KMS-11 (cell line): ENCODE data around the gene CCDC102A.

ENCODE experiments used
- H2AFZ ChIP-seq: fragments of 200-600 bp; sonication (generic); 2 replicates; pipeline ENCODE4 v1.6.1; 2016; ENCODE audit warnings: antibody characterized with exemption, mixed run types, low read depth
- H3K27ac ChIP-seq: fragments of 200-600 bp; sonication (generic); 2 replicates; pipeline ENCODE4 v1.6.1; 2016; ENCODE audit warnings: mild to moderate bottlenecking, mixed run types
- H3K27me3 ChIP-seq: fragments of 200-600 bp; sonication (generic); 2 replicates; pipeline ENCODE4 v1.6.1; 2017; ENCODE audit warnings: mild to moderate bottlenecking, low read depth, mixed run types, moderate library complexity; ENCODE audit not compliant: insufficient read depth
- H3K36me3 ChIP-seq: fragments of 200-600 bp; sonication (generic); 2 replicates; pipeline ENCODE4 v1.6.1; 2017; ENCODE audit warnings: mild to moderate bottlenecking, mixed run types; ENCODE audit not compliant: insufficient read depth
- H3K4me1 ChIP-seq: fragments of 200-600 bp; sonication (generic); 2 replicates; pipeline ENCODE4 v1.6.1; 2016; ENCODE audit warnings: mild to moderate bottlenecking, low read depth, mixed run types; ENCODE audit not compliant: poor library complexity, severe bottlenecking
- H3K4me2 ChIP-seq: fragments of 200-600 bp; sonication (generic); 2 replicates; pipeline ENCODE4 v1.7.0; 2016; ENCODE audit warnings: mild to moderate bottlenecking, mixed run types
- H3K4me3 ChIP-seq: fragments of 200-600 bp; sonication (generic); IDR thresholded peaks from 2 replicates; pipeline ENCODE4 v1.6.1; 2017; ENCODE audit warnings: low read depth, low read length, mixed read lengths; ENCODE audit not compliant: insufficient read depth
- H3K79me2 ChIP-seq: fragments of 200-600 bp; sonication (generic); 2 replicates; pipeline ENCODE4 v1.6.1; 2016; ENCODE audit warnings: low read depth, mixed run types; ENCODE audit not compliant: insufficient read depth
- H3K9ac ChIP-seq: fragments of 200-600 bp; sonication (generic); 2 replicates; pipeline ENCODE4 v1.6.1; 2016; ENCODE audit warnings: mild to moderate bottlenecking, mixed run types
- H4K20me1 ChIP-seq: fragments of 200-600 bp; sonication (generic); 2 replicates; pipeline ENCODE4 v1.6.1; 2016; ENCODE audit warnings: mild to moderate bottlenecking, mixed run types; ENCODE audit not compliant: insufficient read depth
- TF ChIP-seq, protein P1 (sequence below): fragments of 200-600 bp; sonication (generic); conservative IDR thresholded peaks from 2 replicates; pipeline ENCODE4 v1.6.1; 2017; ENCODE audit warnings: low read depth, mild to moderate bottlenecking, antibody characterized with exemption, low read length, moderate library complexity, mixed read lengths

CCDC102A gene

DNA sequence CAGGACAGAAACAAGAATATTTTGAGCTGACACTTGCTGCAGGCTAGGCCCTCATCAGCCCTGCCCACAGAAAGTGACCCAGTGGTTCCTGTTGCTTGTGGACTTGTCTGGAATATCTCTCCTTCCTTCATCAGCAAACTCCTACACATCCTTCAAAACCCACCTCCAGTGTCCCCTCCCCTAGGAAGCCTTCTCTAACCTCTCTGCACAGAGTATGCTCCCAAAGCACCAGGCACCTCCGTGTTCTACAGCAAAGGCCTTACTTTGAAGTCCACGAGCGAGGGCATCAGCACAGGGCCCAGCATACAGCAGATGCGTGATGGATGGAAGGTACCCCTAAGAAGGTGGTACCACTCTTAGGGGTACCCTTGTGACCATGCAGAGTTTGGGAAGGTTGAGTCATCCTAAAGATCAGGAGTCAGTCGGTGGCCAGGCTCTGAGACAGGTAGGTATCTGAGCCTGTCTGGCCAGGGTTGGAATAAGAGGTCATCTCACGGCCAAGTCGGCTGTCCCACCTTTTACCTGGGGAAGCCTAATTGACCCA, 2.0 kb downstream of the CCDC102A start:
- Histone ChIP-seq H3K4me1 (peaks cover 46% of the 10 kb centered on the region), H3K4me2 (peak overlapping the region; percentile 71; the same call in 1 of the 2 replicates), H2AFZ (no peak overlapping the region), H3K9ac (no peak overlapping the region), H3K27ac (peak overlapping the region; percentile 9; the same call in 1 of the 2 replicates), H3K4me3 (no peak overlapping the region), H3K36me3 (no peaks in the 10 kb centered on the region), H4K20me1 (no peaks in the 10 kb centered on the region), H3K27me3 (no peaks in the 10 kb centered on the region), H3K79me2 (0 out of 2 replicates have a peak, but pooled peaks cover 4% of the 10 kb centered on the region)
- TF ChIP-seq, protein P1, sequence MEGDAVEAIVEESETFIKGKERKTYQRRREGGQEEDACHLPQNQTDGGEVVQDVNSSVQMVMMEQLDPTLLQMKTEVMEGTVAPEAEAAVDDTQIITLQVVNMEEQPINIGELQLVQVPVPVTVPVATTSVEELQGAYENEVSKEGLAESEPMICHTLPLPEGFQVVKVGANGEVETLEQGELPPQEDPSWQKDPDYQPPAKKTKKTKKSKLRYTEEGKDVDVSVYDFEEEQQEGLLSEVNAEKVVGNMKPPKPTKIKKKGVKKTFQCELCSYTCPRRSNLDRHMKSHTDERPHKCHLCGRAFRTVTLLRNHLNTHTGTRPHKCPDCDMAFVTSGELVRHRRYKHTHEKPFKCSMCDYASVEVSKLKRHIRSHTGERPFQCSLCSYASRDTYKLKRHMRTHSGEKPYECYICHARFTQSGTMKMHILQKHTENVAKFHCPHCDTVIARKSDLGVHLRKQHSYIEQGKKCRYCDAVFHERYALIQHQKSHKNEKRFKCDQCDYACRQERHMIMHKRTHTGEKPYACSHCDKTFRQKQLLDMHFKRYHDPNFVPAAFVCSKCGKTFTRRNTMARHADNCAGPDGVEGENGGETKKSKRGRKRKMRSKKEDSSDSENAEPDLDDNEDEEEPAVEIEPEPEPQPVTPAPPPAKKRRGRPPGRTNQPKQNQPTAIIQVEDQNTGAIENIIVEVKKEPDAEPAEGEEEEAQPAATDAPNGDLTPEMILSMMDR = no peak

DNA sequence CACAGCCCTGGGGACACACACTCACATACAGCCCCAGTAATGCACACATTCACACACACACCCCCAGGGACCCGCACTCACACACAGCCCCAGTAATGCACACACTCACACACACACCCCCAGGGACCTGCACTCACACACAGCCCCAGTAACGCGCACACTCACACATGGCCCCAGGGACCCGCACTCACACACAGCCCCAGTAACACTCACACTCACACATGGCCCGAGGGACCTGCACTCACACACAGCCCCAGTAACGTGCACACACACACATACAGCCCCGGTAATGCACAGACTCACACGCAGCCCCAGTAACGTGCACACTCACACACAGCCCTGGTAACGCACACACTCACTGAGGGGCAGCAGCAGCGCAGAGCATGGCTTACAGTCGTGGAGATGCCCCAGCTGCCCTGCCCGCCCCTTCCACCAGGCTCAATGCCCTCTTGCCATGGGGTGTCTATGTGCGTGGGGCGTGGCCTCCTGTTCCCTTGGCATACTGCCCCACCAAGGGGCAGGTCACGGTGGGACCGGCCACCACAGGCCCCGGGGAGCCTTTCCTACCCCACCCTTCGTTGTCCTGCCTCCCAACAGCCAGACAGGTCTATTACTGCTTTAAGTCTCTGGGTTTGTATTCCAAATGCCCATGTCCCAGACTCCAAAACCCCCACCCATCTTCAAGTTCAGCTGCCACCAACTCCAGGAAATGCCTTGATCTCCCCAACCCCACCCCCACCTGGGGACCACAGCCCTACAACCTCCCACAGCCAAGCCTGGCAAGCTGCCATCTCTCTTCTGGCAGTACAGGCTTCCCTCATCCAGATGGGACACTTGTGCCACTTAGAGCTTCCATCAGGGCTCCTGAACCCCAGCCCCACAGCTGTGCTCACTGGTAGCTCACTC, 2.7 kb downstream of the CCDC102A start:
- Histone ChIP-seq H4K20me1 (no peaks in the 10 kb centered on the region), H3K4me3 (no peak overlapping the region), H3K36me3 (no peaks in the 10 kb centered on the region), H3K79me2 (0 out of 2 replicates have a peak, but pooled peaks cover 4% of the 10 kb centered on the region), H3K9ac (no peak overlapping the region), H3K4me1 (peaks cover 39% of the 10 kb centered on the region), H3K27ac (peak overlapping the region; percentile 9; the same call in 1 of the 2 replicates), H3K27me3 (no peaks in the 10 kb centered on the region), H2AFZ (no peak overlapping the region), H3K4me2 (peak overlapping the region; percentile 71; the same call in 1 of the 2 replicates)
- TF ChIP-seq, protein P1 = no peak

DNA sequence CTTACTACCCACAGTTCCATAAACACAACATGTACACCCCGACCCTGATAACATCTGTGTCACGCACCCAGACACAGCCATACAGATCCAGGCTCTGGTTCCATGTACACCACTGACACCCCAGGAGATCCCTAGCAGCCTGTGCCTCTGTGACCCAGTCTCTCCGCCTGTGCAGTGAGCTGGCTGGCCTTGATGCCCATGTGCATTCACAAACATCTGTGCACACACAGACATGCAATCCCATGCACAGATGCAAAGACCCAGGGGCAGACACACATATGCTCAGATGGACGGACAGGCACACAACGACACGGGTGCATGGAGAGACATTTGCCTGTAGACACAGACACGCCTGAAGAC, 4.1 kb downstream of the CCDC102A start:
- H3K9ac ChIP-seq = no peak overlapping the region
- H3K4me2 ChIP-seq = no peak overlapping the region
- H2AFZ ChIP-seq = no peak overlapping the region

DNA sequence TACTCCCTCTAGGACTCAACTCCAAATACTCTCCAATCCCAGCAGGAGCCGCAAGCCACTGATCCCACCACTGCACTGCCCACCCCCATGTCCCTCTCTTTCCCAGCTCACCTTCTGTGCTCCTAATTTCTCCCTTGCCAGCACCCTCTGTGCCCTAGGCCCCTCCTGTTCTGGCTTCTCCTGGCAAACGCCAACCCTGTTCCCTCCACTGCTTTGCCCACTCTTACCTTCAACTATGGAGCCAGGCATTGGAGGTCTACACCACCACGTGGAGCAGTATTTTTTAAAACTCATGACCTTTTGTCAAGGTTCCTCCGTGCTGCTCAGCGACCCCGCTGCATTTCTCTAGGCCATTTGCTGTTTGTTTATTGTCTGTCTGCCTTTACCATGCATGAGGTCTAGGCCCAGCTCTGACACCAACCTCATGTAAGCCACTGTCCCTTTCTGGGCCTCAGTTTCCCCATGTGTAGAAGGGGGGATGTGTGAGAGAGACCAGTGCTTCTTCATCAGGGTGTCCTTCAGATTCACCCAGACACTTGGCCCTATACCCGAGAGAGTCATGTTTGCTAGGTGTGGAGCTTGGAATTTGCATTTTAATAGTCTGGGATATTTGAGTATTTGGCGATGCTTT, 4.6 kb downstream of the CCDC102A start:
- Histone ChIP-seq H3K9ac (no peak overlapping the region), H2AFZ (no peak overlapping the region), H3K27me3 (no peaks in the 10 kb centered on the region), H4K20me1 (no peaks in the 10 kb centered on the region), H3K36me3 (no peaks in the 10 kb centered on the region), H3K4me1 (peaks cover 23% of the 10 kb centered on the region), H3K4me2 (no peak overlapping the region), H3K4me3 (no peak overlapping the region), H3K79me2 (0 out of 2 replicates have a peak, but pooled peaks cover 4% of the 10 kb centered on the region), H3K27ac (no peak overlapping the region)
- TF ChIP-seq, protein P1 = no peak

More for the DNA sequence above, 4.1 kb downstream of the CCDC102A start:
- Histone ChIP-seq H3K27me3 (no peaks in the 10 kb centered on the region), H4K20me1 (no peaks in the 10 kb centered on the region), H3K27ac (no peak overlapping the region), H3K4me1 (peaks cover 25% of the 10 kb centered on the region), H3K79me2 (0 out of 2 replicates have a peak, but pooled peaks cover 4% of the 10 kb centered on the region), H3K36me3 (no peaks in the 10 kb centered on the region), H3K4me3 (no peak overlapping the region)
- TF ChIP-seq, protein P1 = no peak
